ENCODE measurements around the gene ZBTB17.
A peak's percentile ranks its signal among the peaks of the same experiment; 100 is the strongest.

Gene ZBTB17

DNA sequence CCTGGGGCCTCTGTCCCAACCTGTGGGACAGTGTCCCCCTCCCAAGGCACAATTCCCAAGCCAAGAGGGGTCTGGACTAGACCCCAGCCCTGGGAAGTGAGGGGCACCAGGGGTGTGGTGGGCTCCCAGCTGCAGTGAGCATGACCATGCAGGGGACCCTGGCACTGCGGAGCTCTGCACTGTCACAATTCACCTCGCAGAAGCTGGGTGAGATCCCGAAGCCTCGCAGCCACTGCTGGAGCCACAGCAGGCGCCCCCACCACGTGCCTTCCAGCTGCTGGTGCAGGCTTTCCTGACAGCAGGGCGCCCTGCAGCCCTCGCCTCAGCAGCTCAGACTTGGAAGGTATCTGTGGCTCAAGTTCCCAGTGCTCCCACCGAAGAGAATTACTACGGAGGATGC is 18.2 kb upstream of the ZBTB17 start:
- Histone ChIP-seq H3K14ac (ENCODE audit: low read length in 2 of 2) (no peak overlapping the region), H3K27ac (ENCODE audit: low read length, poor library complexity, severe bottlenecking) (no peak overlapping the region), H3K9ac (ENCODE audit: low read length) (no peak overlapping the region), H4K91ac (ENCODE audit: low read length) (no peak overlapping the region), H3K27me3 (ENCODE audit: control insufficient read depth in 1 of 2, insufficient read depth in 1 of 2, low read length in 2 of 2) (peaks cover 9 to 16% of the 10 kb centered on the region in 2 experiments), H3K36me3 (ENCODE audit: control insufficient read depth in 1 of 2, insufficient read depth in 2 of 2, low read depth in 1 of 2, low read length in 2 of 2) (no peaks in the 10 kb centered on the region), H3K4me3 (ENCODE audit: insufficient read depth in 1 of 2, low read depth in 1 of 2, low read length in 2 of 2) (no peak overlapping the region), H3K4me2 (ENCODE audit: low read length, poor library complexity, severe bottlenecking) (no peak overlapping the region), H2BK12ac (ENCODE audit: low read length in 2 of 2) (no peak overlapping the region), H2BK15ac (ENCODE audit: low read depth, poor library complexity, severe bottlenecking) (no peak overlapping the region), H2AFZ (ENCODE audit: low read depth, low read length) (no peak overlapping the region), H2AK5ac (ENCODE audit: low read length, severe bottlenecking) (no peak overlapping the region), H3K4me1 (ENCODE audit: control insufficient read depth, insufficient read depth, low read depth, low read length) (no peaks in the 10 kb centered on the region), H3K79me1 (replicated peaks; ENCODE audit: low read length, poor library complexity, severe bottlenecking) (no peaks in the 10 kb centered on the region), H4K8ac (ENCODE audit: low read length) (no peak overlapping the region), H3K18ac (ENCODE audit: low read depth in 1 of 2, low read length in 2 of 2) (no peak overlapping the region), H3K4ac (ENCODE audit: low read depth in 1 of 2, low read length in 2 of 2) (no peak overlapping the region), H2BK120ac (ENCODE audit: low read depth, low read length) (no peak overlapping the region), H3K9me3 (ENCODE audit: control insufficient read depth, low read length) (no peaks in the 10 kb centered on the region), H2BK5ac (ENCODE audit: low read depth, low read length, poor library complexity, severe bottlenecking) (no peak overlapping the region), H3K23ac (ENCODE audit: low read length in 2 of 2) (no peak overlapping the region)
- 92% methylated on average over 10 of the region's 10 CpGs for WGBS
- DNase-seq: no peak

DNA sequence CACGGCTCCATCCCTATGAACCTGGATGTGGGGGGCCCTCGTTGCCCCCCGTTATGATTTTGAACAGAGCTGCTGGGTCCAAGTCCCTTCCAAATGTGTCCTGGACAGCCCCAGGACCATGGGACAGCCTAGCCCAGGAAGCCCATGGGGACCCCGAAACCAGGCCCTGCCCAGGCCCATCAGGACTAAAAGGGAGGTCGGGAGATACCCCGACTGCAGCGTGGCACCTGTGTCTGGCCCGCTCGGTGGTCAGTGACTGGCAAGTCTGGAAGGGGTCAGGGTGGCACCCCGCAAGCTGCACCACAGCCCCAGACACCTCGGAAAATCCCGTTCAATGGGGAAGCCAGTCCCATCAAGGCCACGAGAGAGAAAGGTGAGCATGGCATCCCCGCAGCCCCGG is 17.8 kb upstream of the ZBTB17 start:
- Histone ChIP-seq H3K4me3 (ENCODE audit: insufficient read depth in 1 of 2, low read depth in 1 of 2, low read length in 2 of 2) (no peak overlapping the region), H3K27me3 (ENCODE audit: control insufficient read depth in 1 of 2, insufficient read depth in 1 of 2, low read length in 2 of 2) (peaks cover 7 to 14% of the 10 kb centered on the region in 2 experiments), H3K36me3 (ENCODE audit: control insufficient read depth in 1 of 2, insufficient read depth in 2 of 2, low read depth in 1 of 2, low read length in 2 of 2) (no peaks in the 10 kb centered on the region), H3K4me1 (ENCODE audit: control insufficient read depth, insufficient read depth, low read depth, low read length) (no peaks in the 10 kb centered on the region), H2BK15ac (ENCODE audit: low read depth, poor library complexity, severe bottlenecking) (no peak overlapping the region), H3K9me3 (ENCODE audit: control insufficient read depth, low read length) (no peaks in the 10 kb centered on the region), H2BK12ac (ENCODE audit: low read length in 2 of 2) (no peak overlapping the region), H2BK5ac (ENCODE audit: low read depth, low read length, poor library complexity, severe bottlenecking) (no peak overlapping the region), H3K4me2 (ENCODE audit: low read length, poor library complexity, severe bottlenecking) (no peak overlapping the region), H3K23ac (ENCODE audit: low read length in 2 of 2) (no peak overlapping the region), H4K8ac (ENCODE audit: low read length) (no peak overlapping the region), H3K27ac (ENCODE audit: low read length, poor library complexity, severe bottlenecking) (no peak overlapping the region), H2AFZ (ENCODE audit: low read depth, low read length) (no peak overlapping the region), H3K4ac (ENCODE audit: low read depth in 1 of 2, low read length in 2 of 2) (no peak overlapping the region), H3K79me1 (replicated peaks; ENCODE audit: low read length, poor library complexity, severe bottlenecking) (no peaks in the 10 kb centered on the region), H2AK5ac (ENCODE audit: low read length, severe bottlenecking) (no peak overlapping the region), H2BK120ac (ENCODE audit: low read depth, low read length) (no peak overlapping the region), H4K91ac (ENCODE audit: low read length) (no peak overlapping the region), H3K9ac (ENCODE audit: low read length) (no peak overlapping the region), H3K18ac (ENCODE audit: low read depth in 1 of 2, low read length in 2 of 2) (no peak overlapping the region), H3K14ac (ENCODE audit: low read length in 2 of 2) (no peak overlapping the region)
- no peak for DNase-seq
- 92% methylated on average over 15 of the region's 15 CpGs for WGBS

DNA sequence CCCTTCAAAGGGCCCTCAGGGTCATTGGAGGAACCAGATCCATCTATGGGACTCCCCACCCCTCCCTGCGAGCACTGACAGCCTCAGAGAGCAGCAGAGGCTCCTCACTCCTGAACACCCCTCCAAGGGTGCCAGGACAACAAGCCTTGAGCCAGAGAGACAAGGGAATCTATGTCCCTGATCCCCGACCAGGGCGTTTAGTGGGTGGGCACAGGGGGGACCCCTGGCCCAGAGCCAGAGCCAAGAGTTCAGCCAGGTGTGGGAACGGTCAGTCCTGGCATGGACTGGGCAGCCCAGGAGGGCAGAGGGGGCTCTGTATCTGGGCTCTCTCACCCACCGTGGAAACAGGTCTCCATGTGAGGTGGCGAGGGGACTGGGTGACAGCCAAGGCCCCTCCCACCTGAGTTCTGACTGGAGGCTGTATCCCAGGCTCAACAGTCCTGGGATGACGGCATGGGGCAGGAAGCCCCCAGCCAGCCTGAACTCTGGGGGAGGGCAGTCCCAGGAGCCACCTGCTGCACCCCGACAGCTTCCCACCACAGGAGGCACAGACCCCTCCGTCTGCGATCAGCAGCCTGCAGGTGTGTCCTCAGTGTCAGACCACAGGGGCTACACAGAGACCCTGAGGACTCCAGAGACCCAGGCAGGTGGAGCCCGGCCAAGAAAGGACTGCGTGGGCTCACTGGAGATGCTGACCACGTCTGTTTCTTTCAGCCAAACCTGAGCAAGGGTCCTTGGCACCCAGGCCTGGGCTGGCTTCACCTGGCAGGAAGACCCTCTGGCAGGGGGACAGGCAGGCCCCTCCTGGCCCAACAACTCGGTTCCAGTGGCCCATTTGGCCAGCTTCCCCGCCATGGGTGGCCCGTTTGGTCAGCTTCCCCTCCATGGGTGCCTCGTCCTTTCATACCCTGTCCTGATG is 16.9 kb upstream of the ZBTB17 start:
- no peak overlapping the region for H4K8ac ChIP-seq (ENCODE audit: low read length)
- no peak overlapping the region for H3K23ac ChIP-seq (ENCODE audit: low read length in 2 of 2)
- no peak overlapping the region for H3K4ac ChIP-seq (ENCODE audit: low read depth in 1 of 2, low read length in 2 of 2)
- H3K4me1 ChIP-seq (ENCODE audit: control insufficient read depth, insufficient read depth, low read depth, low read length): no peaks in the 10 kb centered on the region
- no peak overlapping the region for H3K14ac ChIP-seq (ENCODE audit: low read length in 2 of 2)
- no peak for DNase-seq
- no peak overlapping the region for H2BK12ac ChIP-seq (ENCODE audit: low read length in 2 of 2)
- H3K4me3 ChIP-seq (ENCODE audit: insufficient read depth in 1 of 2, low read depth in 1 of 2, low read length in 2 of 2): no peak overlapping the region
- H2BK5ac ChIP-seq (ENCODE audit: low read depth, low read length, poor library complexity, severe bottlenecking): no peak overlapping the region
- WGBS: 85% methylated on average over 17 of the region's 17 CpGs
- no peak overlapping the region for H2BK120ac ChIP-seq (ENCODE audit: low read depth, low read length)
- H2AFZ ChIP-seq (ENCODE audit: low read depth, low read length): no peak overlapping the region
- H3K27ac ChIP-seq (ENCODE audit: low read length, poor library complexity, severe bottlenecking): no peak overlapping the region
- H3K18ac ChIP-seq (ENCODE audit: low read depth in 1 of 2, low read length in 2 of 2): no peak overlapping the region
- H3K36me3 ChIP-seq (ENCODE audit: control insufficient read depth in 1 of 2, insufficient read depth in 2 of 2, low read depth in 1 of 2, low read length in 2 of 2): no peaks in the 10 kb centered on the region
- H3K9ac ChIP-seq (ENCODE audit: low read length): no peak overlapping the region
- no peak overlapping the region for H2BK15ac ChIP-seq (ENCODE audit: low read depth, poor library complexity, severe bottlenecking)
- H3K27me3 ChIP-seq (ENCODE audit: control insufficient read depth in 1 of 2, insufficient read depth in 1 of 2, low read length in 2 of 2): peaks cover 3 to 6% of the 10 kb centered on the region in 2 experiments
- no peak overlapping the region for H3K4me2 ChIP-seq (ENCODE audit: low read length, poor library complexity, severe bottlenecking)
- no peaks in the 10 kb centered on the region for H3K79me1 ChIP-seq (replicated peaks; ENCODE audit: low read length, poor library complexity, severe bottlenecking)
- peak overlapping the region; percentile 39 for H4K91ac ChIP-seq (ENCODE audit: low read length)
- no peaks in the 10 kb centered on the region for H3K9me3 ChIP-seq (ENCODE audit: control insufficient read depth, low read length)
- H2AK5ac ChIP-seq (ENCODE audit: low read length, severe bottlenecking): no peak overlapping the region

DNA sequence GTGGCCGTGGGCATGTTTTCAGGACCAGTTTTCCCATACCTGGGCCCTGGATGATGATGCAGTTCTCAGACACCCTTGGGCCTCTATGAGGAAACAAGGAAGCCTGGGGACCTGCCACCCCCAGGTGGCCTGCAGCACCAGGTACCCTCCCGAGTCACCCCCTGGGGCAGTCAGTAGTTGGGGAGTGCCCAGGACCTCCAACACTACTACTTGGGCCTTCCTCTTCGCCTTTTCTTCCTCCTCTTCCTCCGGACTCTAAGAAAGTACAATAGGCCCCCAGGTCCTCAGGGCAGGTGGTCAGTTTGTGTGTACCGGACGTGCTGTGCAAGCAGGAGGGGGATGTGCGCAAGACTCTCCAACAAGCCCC is 16.3 kb upstream of the ZBTB17 start:
- Histone ChIP-seq H3K9me3 (ENCODE audit: control insufficient read depth, low read length) (no peaks in the 10 kb centered on the region), H3K79me1 (replicated peaks; ENCODE audit: low read length, poor library complexity, severe bottlenecking) (no peaks in the 10 kb centered on the region), H3K4ac (ENCODE audit: low read depth in 1 of 2, low read length in 2 of 2) (no peak overlapping the region), H3K27me3 (ENCODE audit: control insufficient read depth in 1 of 2, insufficient read depth in 1 of 2, low read length in 2 of 2) (peaks cover 0 to 4% of the 10 kb centered on the region in 2 experiments), H3K14ac (ENCODE audit: low read length in 2 of 2) (no peak overlapping the region), H3K9ac (ENCODE audit: low read length) (no peak overlapping the region), H3K27ac (ENCODE audit: low read length, poor library complexity, severe bottlenecking) (no peak overlapping the region), H4K8ac (ENCODE audit: low read length) (no peak overlapping the region), H4K91ac (ENCODE audit: low read length) (no peak overlapping the region), H2BK5ac (ENCODE audit: low read depth, low read length, poor library complexity, severe bottlenecking) (no peak overlapping the region), H3K4me1 (ENCODE audit: control insufficient read depth, insufficient read depth, low read depth, low read length) (no peaks in the 10 kb centered on the region), H3K4me2 (ENCODE audit: low read length, poor library complexity, severe bottlenecking) (no peak overlapping the region), H2BK15ac (ENCODE audit: low read depth, poor library complexity, severe bottlenecking) (no peak overlapping the region), H3K4me3 (ENCODE audit: insufficient read depth in 1 of 2, low read depth in 1 of 2, low read length in 2 of 2) (no peak overlapping the region), H2BK12ac (ENCODE audit: low read length in 2 of 2) (no peak overlapping the region), H2BK120ac (ENCODE audit: low read depth, low read length) (no peak overlapping the region), H3K23ac (ENCODE audit: low read length in 2 of 2) (no peak overlapping the region), H2AFZ (ENCODE audit: low read depth, low read length) (no peak overlapping the region), H3K18ac (ENCODE audit: low read depth in 1 of 2, low read length in 2 of 2) (no peak overlapping the region), H2AK5ac (ENCODE audit: low read length, severe bottlenecking) (no peak overlapping the region), H3K36me3 (ENCODE audit: control insufficient read depth in 1 of 2, insufficient read depth in 2 of 2, low read depth in 1 of 2, low read length in 2 of 2) (no peaks in the 10 kb centered on the region)
- no peak for DNase-seq
- WGBS: 90% methylated on average over 7 of the region's 7 CpGs
